ENCODE results near the gene VILL. TPM values are rescaled to one million over a fixed set of nuclear protein-coding genes. Genes with fewer than 3 reads are reported as not detected.
A peak's percentile ranks its signal among the peaks of the same experiment; 100 is the strongest.

The VILL gene
- total RNA-seq, 1 experiment from 2014 or later, result 52.6 TPM

GRCh38 chr3:37984596-37984995 is 6.0 kb upstream of the VILL start:
- H3K27me3 Mint-ChIP-seq (ENCODE audit: unreplicated experiment), result no peaks in the 10 kb centered on the region
- CTCF ChIA-PET, result interaction anchor here (1.2 kb wide), 1 partner anchor 10 kb away, joined by 3 read pairs; no protein-coding TSS in a partner anchor
- TF ChIP-seq CTCF (IDR thresholded peaks at IDR 0.05; ENCODE audit: unreplicated experiment), result no peak
- H3K36me3 Mint-ChIP-seq (ENCODE audit: insufficient read depth, unreplicated experiment), result peaks cover 21% of the 10 kb centered on the region
- no TSS peak for BruUV-seq (replicated peaks)
- no peaks in the 10 kb centered on the region for H3K9me3 Mint-ChIP-seq (ENCODE audit: low read depth, unreplicated experiment)
- peaks cover 42% of the 10 kb centered on the region for H3K4me1 Mint-ChIP-seq (ENCODE audit: low read depth, unreplicated experiment)
- H3K27ac Mint-ChIP-seq (ENCODE audit: unreplicated experiment), result no peak overlapping the region
- intact Hi-C loops (cut with micrococcal nuclease; ENCODE audit: unreplicated experiment), result no loop called here
- DNase-seq, result no peak
- H3K4me3 Mint-ChIP-seq (ENCODE audit: low read depth, unreplicated experiment), result no peak overlapping the region

- Mint-ChIP-seq H3K9me3 (ENCODE audit: low read depth, unreplicated experiment) (no peaks in the 10 kb centered on the region), H3K36me3 (ENCODE audit: insufficient read depth, unreplicated experiment) (peaks cover 30% of the 10 kb centered on the region), H3K27ac (ENCODE audit: unreplicated experiment) (peak overlapping the region; percentile 11), H3K27me3 (ENCODE audit: unreplicated experiment) (no peaks in the 10 kb centered on the region), H3K4me3 (ENCODE audit: low read depth, unreplicated experiment) (no peak overlapping the region), H3K4me1 (ENCODE audit: low read depth, unreplicated experiment) (peaks cover 52% of the 10 kb centered on the region)
- CTCF ChIA-PET, result interaction anchor here (0.6 to 1.9 kb wide), 2 partner anchors 11 to 49 kb away, joined by 4 to 6 read pairs; no protein-coding TSS in a partner anchor
- no peak for TF ChIP-seq CTCF (IDR thresholded peaks at IDR 0.05; ENCODE audit: unreplicated experiment)
- intact Hi-C loops (cut with micrococcal nuclease; ENCODE audit: unreplicated experiment), result no loop called here
- no peak for DNase-seq
- BruUV-seq (replicated peaks), result no TSS peak
Measured at GRCh38 chr3:37985637-37986320, 4.8 kb upstream of the VILL start.

- no peak overlapping the region for H3K4me3 Mint-ChIP-seq (ENCODE audit: low read depth, unreplicated experiment)
- peaks cover 34% of the 10 kb centered on the region for H3K36me3 Mint-ChIP-seq (ENCODE audit: insufficient read depth, unreplicated experiment)
- H3K27me3 Mint-ChIP-seq (ENCODE audit: unreplicated experiment), result no peaks in the 10 kb centered on the region
- H3K27ac Mint-ChIP-seq (ENCODE audit: unreplicated experiment), result no peak overlapping the region
- TF ChIP-seq CTCF (IDR thresholded peaks at IDR 0.05; ENCODE audit: unreplicated experiment), result no peak
- peak; percentile 90 for DNase-seq
- CTCF ChIA-PET, result interaction anchor here (1.9 kb wide), 1 partner anchor 12 kb away, joined by 6 read pairs; no protein-coding TSS in a partner anchor
- intact Hi-C loops (cut with micrococcal nuclease; ENCODE audit: unreplicated experiment), result no loop called here
- H3K4me1 Mint-ChIP-seq (ENCODE audit: low read depth, unreplicated experiment), result peaks cover 53% of the 10 kb centered on the region
- TSS peak; percentile 42 for BruUV-seq (replicated peaks)
- no peaks in the 10 kb centered on the region for H3K9me3 Mint-ChIP-seq (ENCODE audit: low read depth, unreplicated experiment)
Measured at GRCh38 chr3:37986479-37987314, 3.9 kb upstream of the VILL start.

- Mint-ChIP-seq H3K9me3 (ENCODE audit: low read depth, unreplicated experiment) (no peaks in the 10 kb centered on the region), H3K27ac (ENCODE audit: unreplicated experiment) (peak overlapping the region; percentile 57), H3K4me3 (ENCODE audit: low read depth, unreplicated experiment) (no peak overlapping the region), H3K27me3 (ENCODE audit: unreplicated experiment) (no peaks in the 10 kb centered on the region), H3K36me3 (ENCODE audit: insufficient read depth, unreplicated experiment) (peaks cover 40% of the 10 kb centered on the region), H3K4me1 (ENCODE audit: low read depth, unreplicated experiment) (peaks cover 54% of the 10 kb centered on the region)
- CTCF ChIA-PET, result no interaction called here
- intact Hi-C loops (cut with micrococcal nuclease; ENCODE audit: unreplicated experiment), result no loop called here
- no TSS peak for BruUV-seq (replicated peaks)
- no peak for DNase-seq
- no peak for TF ChIP-seq CTCF (IDR thresholded peaks at IDR 0.05; ENCODE audit: unreplicated experiment)
Measured at GRCh38 chr3:37987315-37987697, 3.3 kb upstream of the VILL start.
